Suprapubic skin (tissue), 3 donors: ENCODE measurements around the gene PUS1.

Source experiments
- POLR2A ChIP-seq, 2 donors: fragments of 450-650 bp; IDR thresholded peaks; one replicate each; pipeline ENCODE4 v1.6.1; 2017; ENCODE audit warnings: antibody characterized with exemption in 2 of 2, mild to moderate bottlenecking in 2 of 2, moderate library complexity in 2 of 2
- TF ChIP-seq, protein P1 (sequence below), 2 donors: fragments of 200-600 bp in 1 of 2; fragments of 450-650 bp in 1 of 2; sonication (generic) in 1 of 2; IDR thresholded peaks; one replicate each; pipeline ENCODE4 v1.5.1; 2016 to 2019; ENCODE audit warnings: antibody characterized with exemption in 2 of 2, mild to moderate bottlenecking in 1 of 2, moderate library complexity in 1 of 2

DNA sequence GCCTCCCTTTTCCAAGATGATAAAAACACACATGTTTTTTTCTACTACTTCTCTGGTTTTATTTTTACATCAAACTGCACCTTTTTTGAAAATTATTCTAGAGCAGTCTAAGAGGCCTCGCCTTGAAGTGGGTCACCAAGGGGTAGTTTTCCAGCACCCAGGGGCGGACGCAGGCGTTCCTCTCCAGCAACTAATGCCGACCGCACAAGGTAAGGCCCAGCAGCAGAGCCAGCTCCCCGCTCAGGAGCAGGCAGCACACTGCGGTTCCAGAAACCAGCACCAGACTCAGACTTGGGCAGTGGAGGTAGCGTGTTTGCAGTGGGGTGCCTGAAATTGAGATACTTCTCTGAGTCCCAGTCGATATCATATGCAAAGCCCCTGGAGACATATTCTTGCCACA is 52.3 kb downstream of the PUS1 start:
- no peak for TF ChIP-seq POLR2A (IDR thresholded peaks at IDR 0.05)
- TF ChIP-seq, protein P1, sequence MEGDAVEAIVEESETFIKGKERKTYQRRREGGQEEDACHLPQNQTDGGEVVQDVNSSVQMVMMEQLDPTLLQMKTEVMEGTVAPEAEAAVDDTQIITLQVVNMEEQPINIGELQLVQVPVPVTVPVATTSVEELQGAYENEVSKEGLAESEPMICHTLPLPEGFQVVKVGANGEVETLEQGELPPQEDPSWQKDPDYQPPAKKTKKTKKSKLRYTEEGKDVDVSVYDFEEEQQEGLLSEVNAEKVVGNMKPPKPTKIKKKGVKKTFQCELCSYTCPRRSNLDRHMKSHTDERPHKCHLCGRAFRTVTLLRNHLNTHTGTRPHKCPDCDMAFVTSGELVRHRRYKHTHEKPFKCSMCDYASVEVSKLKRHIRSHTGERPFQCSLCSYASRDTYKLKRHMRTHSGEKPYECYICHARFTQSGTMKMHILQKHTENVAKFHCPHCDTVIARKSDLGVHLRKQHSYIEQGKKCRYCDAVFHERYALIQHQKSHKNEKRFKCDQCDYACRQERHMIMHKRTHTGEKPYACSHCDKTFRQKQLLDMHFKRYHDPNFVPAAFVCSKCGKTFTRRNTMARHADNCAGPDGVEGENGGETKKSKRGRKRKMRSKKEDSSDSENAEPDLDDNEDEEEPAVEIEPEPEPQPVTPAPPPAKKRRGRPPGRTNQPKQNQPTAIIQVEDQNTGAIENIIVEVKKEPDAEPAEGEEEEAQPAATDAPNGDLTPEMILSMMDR (IDR thresholded peaks at IDR 0.05): no peak
